Left ventricle myocardium inferior (tissue), 1 donor: ENCODE results near the gene MMD. TPM values are rescaled to one million over a fixed set of nuclear protein-coding genes. Genes with fewer than 3 reads are reported as not detected.
A peak's percentile ranks its signal among the peaks of the same experiment; 100 is the strongest.
"Not testable (repeated sequence)": the region's sequence is repeated elsewhere in the genome, so short reads cannot be mapped to it uniquely, and the experiment has no call there.

Source experiments
- DNase-seq: peaks from one replicate; pipeline ENCODE4 v3.0.0-alpha.2; 2020
- H3K27ac ChIP-seq: fragments of 200-600 bp; replicated peaks from 2 replicates; pipeline ENCODE4 v1.8.0; 2021
- H3K27me3 ChIP-seq: fragments of 200-600 bp; 2 replicates; pipeline ENCODE4 v1.8.0; 2021; ENCODE audit warnings: low read depth
- H3K36me3 ChIP-seq: fragments of 200-600 bp; 2 replicates; pipeline ENCODE4 v1.8.0; 2021
- H3K4me1 ChIP-seq: fragments of 200-600 bp; 2 replicates; pipeline ENCODE4 v1.8.0; 2021
- H3K4me3 ChIP-seq: fragments of 200-600 bp; 2 replicates; pipeline ENCODE4 v1.8.0; 2021; ENCODE audit warnings: mild to moderate bottlenecking, moderate library complexity
- H3K9me3 ChIP-seq: fragments of 200-600 bp; replicated peaks from 2 replicates; pipeline ENCODE4 v1.8.0; 2021
- CTCF ChIP-seq: fragments of 200-600 bp; IDR thresholded peaks from 2 replicates; pipeline ENCODE4 v1.8.0; 2021; ENCODE audit warnings: antibody characterized with exemption, mild to moderate bottlenecking, borderline replicate concordance
- intact Hi-C: fragments of 100-400 bp; cut with micrococcal nuclease; formaldehyde crosslinking; loops from one replicate; pipeline ENCODE4 v1.11.0; 2022
- total RNA-seq: library from RNA; stranded (reverse); fragmentation: NEBNext Ultra II Directional; extraction: Animal tissue kit (Norgen Biotek cat#: 25700); gene quantifications from one replicate; pipeline ENCODE4 v1.2.1, GENCODE V29; 2021
- donor health status: DM: no; HTN: yes; CAD: no; lungs with severe emphysema.

The MMD gene
- total RNA-seq, 1 donor from 2014 or later: 9.5 TPM

- peaks cover 88% of the 10 kb centered on the region for H3K36me3 ChIP-seq
- DNase-seq: no peak
- H3K9me3 ChIP-seq: no peaks in the 10 kb centered on the region
- peak overlapping the region; percentile 72 for H3K27ac ChIP-seq
- H3K4me1 ChIP-seq: peaks cover 27% of the 10 kb centered on the region
- H3K4me3 ChIP-seq: no peak overlapping the region
- H3K27me3 ChIP-seq: no peaks in the 10 kb centered on the region
- TF ChIP-seq CTCF: no peak
- intact Hi-C loops: no loop called here
Measured at GRCh38 chr17:55409030-55409800, 12.4 kb downstream of the MMD start.

GRCh38 chr17:55407641-55408566 lies 13.7 kb downstream of the MMD start:
- H3K36me3 ChIP-seq: peaks cover 89% of the 10 kb centered on the region
- no peak for DNase-seq
- H3K27ac ChIP-seq: no peak overlapping the region
- no peaks in the 10 kb centered on the region for H3K9me3 ChIP-seq
- H3K4me3 ChIP-seq: no peak overlapping the region
- intact Hi-C loops: no loop called here
- no peaks in the 10 kb centered on the region for H3K27me3 ChIP-seq
- no peak for TF ChIP-seq CTCF
- peaks cover 29% of the 10 kb centered on the region for H3K4me1 ChIP-seq

- TF ChIP-seq CTCF: no peak
- no peaks in the 10 kb centered on the region for H3K27me3 ChIP-seq
- no peak overlapping the region for H3K27ac ChIP-seq
- H3K4me1 ChIP-seq: peaks cover 16% of the 10 kb centered on the region
- intact Hi-C loops: no loop called here
- no peak for DNase-seq
- peaks cover 98% of the 10 kb centered on the region for H3K36me3 ChIP-seq
- no peaks in the 10 kb centered on the region for H3K9me3 ChIP-seq
- no peak overlapping the region for H3K4me3 ChIP-seq
Measured at GRCh38 chr17:55405600-55405999, 16.0 kb downstream of the MMD start.

GRCh38 chr17:55404197-55404596 lies 17.4 kb downstream of the MMD start:
- H3K4me1 ChIP-seq, DNase-seq, H3K27me3 ChIP-seq, H3K4me3 ChIP-seq, H3K27ac ChIP-seq, intact Hi-C loops, H3K9me3 ChIP-seq: not testable (repeated sequence)
- H3K36me3 ChIP-seq: peaks cover 97% of the 10 kb centered on the region

GRCh38 chr17:55402374-55402773 lies 19.3 kb downstream of the MMD start:
- peaks cover 88% of the 10 kb centered on the region for H3K36me3 ChIP-seq
- intact Hi-C loops: no loop called here
- TF ChIP-seq CTCF: no peak

More at GRCh38 chr17:55402374-55402773, 19.3 kb downstream of the MMD start:
- H3K4me1 ChIP-seq: peaks cover 5% of the 10 kb centered on the region
- no peak overlapping the region for H3K4me3 ChIP-seq
- H3K27ac ChIP-seq: no peak overlapping the region
- H3K9me3 ChIP-seq: no peaks in the 10 kb centered on the region
- no peak for DNase-seq
- H3K27me3 ChIP-seq: no peaks in the 10 kb centered on the region
